HG03095 (cell line): ENCODE measurements around the gene SREK1IP1.
A peak's percentile ranks its signal among the peaks of the same experiment; 100 is the strongest.

ENCODE experiments used
- ATAC-seq: cut with Tn5 transposase; IDR thresholded peaks from one replicate; pipeline ENCODE4 v1.9.1; 2021; ENCODE audit warnings: moderate library complexity; ENCODE audit not compliant: unreplicated experiment

Gene SREK1IP1

DNA sequence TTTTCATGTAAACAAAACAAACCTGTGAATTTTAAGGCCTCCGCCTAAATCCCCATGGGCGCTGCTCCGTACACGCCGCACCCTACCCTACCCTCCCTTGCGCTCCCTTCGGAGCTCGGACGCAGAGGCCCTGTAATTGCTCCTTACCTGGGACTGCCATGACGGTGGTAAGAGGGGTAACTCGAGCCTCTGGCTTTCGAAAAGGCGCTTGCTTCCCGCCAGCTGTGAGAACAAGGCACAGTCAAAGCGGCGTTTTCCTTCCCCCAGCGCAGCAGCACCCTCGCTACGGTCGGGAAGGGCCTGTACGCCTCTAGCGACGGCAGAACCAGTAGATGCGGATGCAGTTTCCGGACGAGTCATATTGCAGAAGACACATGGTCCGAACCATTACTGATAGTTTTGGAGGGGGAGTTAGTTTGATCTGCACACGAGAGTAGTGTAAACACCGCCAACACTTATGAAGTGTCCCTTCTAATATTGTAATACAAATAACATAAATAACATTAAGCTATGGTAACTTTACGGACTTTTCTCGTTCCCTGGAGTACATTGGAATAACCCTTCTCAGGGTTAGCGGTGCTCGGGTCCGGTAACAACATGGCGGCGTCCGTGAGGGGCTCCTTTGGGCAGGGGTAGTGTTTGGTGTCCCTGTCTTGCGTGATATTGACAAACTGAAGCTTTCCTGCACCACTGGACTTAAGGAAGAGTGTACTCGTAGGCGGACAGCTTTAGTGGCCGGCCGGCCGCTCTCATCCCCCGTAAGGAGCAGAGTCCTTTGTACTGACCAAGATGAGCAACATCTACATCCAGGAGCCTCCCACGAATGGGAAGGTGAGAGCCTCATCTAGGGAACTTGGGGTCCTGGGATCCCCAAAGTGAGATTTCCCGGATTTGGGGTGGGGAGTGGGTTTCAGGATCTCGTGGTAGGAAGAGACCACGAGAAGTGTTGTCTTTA lies at the start of gene SREK1IP1, which contains the start of gene CWC27:
Gene SREK1IP1, minus strand, starts transcription at position 334 of the 955 bp plus-strand sequence. Its CDS starts 174 bp downstream, at position 160.
Gene CWC27, plus strand, starts transcription at position 573 of the 955 bp plus-strand sequence. Its CDS starts 217 bp downstream, at position 790.
- peak; percentile 97 for ATAC-seq

DNA sequence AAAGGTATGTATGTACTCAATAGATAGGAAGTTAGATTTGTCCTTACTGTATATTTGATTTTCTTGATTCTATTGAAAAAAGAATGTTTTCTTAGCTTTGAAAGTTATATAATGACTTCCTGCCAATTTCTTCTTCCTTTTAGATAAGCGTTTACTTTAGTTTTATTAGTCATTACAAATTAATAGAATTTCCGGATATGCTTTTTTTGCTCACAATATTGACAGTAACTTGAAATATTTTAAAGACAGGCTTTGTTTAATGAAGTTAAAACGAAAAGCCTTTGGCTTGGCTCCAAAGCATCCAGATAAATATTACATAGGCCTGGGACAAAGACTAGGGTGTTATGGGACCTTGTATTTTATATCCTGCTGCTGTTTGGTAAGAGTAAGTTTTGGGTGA lies 49.8 kb upstream of the SREK1IP1 start:
- ATAC-seq: no peak

DNA sequence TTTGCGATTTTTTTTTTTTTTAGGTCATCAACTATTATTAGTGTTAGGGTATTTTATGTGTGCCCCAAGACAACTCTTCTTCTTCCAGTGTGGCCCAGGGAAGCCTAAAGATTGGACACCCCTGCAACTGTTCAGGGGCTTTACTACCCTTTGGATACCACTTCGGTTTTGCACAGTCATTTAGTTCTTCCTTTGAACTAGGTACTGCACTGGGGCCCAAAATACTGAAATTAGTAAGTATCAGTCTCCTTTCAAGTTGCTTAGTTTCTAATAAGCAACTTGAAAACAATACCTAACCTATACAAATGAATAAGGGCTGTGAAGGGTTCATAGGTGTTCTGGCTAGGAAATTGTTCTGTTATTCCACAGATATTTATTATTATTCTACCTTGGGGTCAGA lies 45.6 kb upstream of the SREK1IP1 start:
- ATAC-seq: peak; percentile 94

DNA sequence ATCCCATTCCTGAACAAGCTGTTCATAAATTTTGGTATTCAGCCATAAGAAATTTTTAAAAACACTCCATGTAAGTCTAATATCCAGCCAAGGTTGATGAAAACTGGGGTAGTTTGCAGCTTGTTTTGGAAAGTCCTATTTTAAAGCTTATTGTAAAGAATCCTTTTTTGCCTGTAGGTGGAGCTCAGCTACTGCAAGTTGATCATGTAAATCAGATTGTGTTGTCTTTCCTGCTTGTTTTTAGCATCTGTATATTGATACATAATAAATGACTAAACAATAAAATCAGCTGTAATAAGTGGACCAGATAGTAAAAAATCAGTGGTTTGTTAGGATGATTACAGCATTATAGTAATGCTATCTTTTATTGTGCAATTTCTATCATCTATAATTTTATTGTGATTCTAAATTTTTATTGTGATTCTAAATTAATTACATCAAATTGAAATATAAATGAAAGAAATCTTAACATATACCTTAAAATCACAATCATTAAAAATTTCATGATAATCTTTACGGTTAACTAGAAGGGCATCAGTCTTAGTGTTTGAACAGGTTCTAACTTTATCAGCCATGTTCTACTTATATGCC lies 42.7 kb upstream of the SREK1IP1 start:
- no peak for ATAC-seq

DNA sequence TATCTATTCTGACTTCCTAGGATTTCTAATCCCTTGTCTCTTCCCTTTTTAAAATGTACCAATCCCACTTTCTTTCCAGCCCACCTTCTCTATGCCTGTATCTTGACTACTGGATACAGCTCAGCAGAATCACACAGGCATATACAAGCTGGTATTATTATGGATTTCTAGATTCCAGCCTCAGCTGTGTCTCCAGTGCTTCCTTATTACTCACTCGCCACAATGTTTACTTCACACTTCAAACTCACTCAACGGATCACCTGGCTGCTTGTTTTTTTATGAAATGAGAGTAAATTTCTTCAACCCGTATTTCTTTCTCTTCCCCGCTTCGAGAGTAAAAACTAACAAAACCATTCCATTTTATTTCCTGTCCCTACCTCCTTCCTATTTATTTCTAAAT lies 39.0 kb upstream of the SREK1IP1 start:
- ATAC-seq: no peak

DNA sequence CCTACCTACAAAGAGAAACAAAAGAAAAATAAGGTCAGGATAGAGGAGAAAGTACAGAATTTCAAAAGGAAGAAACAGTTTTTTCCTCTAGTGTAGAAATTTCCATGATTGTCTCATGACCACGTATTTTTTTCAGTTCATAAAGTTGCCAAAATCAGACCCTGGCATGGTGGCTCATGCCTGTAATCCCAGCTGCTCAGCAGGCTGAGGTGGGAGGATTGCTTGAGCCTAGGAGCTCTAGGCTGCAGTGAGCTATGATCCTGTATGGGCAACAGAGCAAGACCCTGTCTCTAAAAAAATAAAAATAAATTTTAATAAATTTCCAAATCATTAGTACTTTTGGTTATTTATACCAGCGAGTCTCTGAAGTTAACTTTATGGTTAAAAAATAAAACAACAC lies 38.0 kb upstream of the SREK1IP1 start:
- ATAC-seq: no peak

DNA sequence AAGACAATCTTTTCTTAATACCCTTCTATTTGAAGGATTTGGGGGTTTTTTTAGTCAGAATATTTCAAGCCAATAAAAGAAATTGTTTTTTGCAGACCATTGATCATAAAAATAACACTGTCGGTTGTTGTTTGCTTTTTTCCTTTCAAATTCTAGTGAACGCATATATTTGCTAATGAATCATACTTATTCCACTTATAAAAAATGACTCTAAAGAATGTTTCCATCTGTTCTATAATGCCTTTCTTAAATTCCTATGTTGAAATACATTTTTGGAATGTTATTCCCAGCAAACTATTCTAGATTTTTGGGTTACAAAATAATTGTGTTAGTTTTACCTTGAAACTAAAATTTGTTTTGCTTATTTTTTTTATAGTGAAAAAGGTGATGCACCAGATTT lies 32.4 kb upstream of the SREK1IP1 start:
- no peak for ATAC-seq

DNA sequence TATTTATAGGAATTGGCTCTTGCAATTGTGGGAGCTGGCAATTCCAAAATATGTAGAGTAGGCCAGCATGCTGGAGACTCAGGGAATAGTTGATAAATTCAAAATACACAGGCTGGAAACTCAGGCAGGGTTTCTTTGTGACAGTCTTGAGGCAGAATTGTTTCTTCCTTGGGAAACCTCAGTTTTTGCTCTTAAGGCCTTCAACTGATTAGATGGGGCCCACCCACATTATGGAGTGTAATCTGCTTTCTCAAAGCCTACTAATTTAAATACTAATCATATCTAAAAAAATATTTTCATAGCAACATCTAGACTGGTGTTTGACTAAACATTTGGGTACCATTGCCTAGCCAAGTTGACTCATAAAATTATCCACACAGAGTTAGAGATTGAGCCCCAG lies 27.8 kb upstream of the SREK1IP1 start:
- no peak for ATAC-seq

DNA sequence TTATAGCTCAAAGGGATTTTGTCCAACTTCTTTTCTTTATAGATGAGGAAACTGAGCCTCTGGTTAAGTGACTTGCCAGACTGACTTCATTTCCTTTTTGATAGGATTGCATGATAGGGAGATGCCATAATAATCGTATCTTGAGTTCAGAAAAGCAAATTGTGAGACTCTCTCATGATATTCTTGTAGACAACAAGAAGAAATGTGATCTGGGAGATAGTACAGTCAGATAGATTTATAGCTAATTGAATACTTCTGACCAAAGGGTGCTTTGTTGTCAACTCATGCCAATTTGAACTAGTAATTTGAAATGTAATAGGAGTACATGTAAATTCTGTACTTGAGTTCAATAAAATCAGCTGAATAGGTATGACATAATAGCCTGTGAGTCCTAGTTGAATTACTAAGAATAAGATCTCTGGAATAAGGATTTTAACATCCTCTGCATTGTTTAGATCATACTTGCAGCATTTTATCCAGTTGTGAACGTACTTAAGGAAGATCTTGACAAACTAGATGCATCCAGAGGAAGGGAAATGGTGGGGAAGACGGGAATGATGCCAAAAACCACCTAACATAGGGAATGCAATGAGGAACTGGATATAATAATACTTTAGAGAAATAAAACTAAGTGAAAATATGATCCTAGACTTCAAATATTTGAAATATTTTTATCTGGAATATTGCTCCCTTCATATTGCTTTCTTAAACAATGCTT lies 25.7 kb upstream of the SREK1IP1 start:
- no peak for ATAC-seq

DNA sequence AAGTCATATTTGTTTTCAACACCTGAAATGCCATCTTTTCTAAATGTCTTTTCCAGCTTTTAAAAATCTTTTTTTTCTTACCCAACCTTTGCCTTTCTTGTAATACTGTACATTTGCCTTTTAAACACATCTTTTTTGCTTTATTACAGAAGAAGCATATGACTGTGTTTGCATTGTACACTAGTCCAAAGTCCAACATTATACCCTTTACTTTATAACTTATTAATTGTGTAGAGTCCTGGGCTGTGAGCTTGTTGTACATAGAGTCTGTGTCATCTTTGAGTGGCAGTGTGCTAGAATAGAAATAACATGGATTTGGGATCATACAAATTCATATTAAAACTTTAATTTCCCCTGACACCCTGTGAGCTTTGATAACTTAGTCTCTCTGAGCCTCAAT lies 24.0 kb upstream of the SREK1IP1 start:
- ATAC-seq: no peak

DNA sequence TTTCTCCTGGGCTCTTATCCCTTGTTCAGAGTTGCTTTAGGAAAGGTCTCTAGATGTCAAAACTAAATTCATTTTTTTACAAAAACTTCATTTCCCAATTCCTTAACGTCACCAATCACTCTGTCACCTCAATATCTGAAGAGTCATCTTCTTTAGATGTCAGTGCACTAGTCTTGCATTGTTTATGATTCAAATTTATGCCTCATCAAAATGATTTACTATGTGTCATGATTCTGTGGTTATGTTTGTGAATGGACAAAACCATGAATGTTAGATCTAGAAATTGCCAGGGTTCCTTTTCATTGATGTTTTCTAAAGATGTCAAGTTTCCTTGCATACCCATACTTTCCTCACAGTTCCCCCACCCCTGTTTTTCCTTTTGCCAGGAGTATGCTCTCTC lies 21.7 kb upstream of the SREK1IP1 start:
- no peak for ATAC-seq

DNA sequence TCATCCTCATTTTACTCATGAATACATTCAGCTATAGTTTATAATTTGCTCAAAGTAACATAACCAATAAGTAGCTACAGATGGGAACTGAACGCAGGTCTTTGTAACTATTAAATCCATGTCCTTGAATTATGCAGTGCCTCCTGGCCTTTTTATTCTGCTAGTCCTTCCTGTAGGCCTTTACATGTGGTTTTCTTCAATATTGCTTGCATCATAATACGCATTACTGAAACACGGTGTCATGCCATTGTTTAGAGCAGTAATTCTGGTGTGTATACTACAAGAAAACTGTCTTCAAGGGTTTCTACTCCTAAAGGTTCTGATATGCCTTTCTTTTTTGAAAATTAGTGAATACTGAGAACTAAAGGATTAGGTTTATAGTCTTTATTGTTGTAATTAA lies 21.0 kb upstream of the SREK1IP1 start:
- no peak for ATAC-seq

DNA sequence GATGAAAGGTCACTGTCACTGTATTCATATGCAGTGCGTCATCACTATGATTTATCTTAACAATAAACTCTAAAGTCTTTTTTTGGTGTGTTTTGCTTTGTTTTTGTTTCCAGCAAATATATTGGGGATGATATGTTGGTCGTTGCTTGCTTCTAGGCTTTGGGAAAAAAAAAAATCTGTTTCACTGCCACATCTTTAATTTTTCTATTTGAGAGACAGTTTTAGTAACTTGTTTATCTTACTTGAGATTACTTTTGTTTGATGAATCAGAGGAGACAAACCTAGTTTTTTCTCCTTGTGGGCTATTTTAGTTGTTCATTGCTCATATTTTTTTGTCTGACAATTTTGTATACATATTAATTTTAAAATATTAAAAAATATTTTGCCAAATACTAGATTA lies 19.7 kb upstream of the SREK1IP1 start:
- no peak for ATAC-seq

DNA sequence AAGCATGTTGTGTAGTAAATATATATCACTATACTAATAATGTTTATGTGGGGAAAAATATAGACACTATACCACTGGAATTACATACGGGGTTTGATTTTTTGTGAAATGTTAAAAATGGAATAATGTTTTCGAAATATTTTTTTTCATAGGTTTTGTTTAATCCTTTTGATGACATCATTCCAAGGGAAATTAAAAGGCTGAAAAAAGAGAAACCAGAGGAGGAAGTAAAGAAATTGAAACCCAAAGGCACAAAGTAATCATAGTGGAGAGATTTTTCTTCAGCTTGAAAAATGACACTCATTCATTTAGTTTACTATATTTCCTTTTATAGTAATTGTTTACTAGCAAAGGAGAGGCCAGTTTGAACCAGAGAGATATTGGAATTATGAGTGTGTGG lies 17.9 kb upstream of the SREK1IP1 start:
- no peak for ATAC-seq

DNA sequence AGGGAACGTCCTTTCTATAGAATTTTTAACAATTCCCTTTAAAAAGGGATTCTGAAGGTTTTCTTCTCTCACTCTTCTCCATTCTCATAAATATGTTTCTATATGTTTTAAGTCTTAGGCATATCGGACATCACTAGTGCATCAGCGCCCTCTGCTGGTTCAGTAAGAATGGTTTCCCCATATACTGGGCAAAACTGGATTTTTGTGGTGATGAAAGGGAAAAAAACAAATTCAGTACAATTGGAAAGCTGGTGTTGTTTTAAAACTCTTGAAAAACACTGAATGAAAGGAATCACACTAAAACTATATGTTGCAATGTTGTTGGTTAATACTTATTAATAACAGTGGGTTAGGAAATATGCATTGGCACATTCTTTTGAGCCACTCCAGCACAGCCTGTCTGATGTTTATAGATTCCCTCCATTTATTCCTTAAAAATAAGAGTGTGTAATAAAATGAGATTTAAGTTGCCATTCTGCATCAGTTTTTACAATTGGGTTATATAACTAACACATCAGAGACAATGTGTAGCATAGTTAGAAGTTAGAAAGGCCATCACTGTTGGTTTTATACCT lies 16.0 kb upstream of the SREK1IP1 start:
- ATAC-seq: peak; percentile 83

DNA sequence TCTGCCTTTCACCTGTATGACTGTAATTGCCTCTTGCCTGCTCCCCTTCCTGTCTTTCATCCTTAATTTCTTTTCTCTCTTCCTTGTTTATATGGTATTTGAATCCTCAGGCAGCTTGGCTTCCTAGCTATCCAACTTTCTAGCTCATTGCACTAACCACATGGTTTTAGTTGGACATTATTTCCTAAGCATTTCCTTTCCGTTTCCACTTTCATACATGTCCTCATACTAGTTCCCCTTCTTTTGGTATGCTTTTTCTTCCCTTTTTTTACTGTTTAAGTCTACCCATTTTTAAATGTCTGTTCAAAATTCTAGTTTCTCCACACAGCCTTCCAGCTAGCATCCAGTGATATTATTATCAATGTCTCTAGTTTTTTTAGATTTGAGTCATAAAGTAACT lies 6.8 kb upstream of the SREK1IP1 start:
- no peak for ATAC-seq

DNA sequence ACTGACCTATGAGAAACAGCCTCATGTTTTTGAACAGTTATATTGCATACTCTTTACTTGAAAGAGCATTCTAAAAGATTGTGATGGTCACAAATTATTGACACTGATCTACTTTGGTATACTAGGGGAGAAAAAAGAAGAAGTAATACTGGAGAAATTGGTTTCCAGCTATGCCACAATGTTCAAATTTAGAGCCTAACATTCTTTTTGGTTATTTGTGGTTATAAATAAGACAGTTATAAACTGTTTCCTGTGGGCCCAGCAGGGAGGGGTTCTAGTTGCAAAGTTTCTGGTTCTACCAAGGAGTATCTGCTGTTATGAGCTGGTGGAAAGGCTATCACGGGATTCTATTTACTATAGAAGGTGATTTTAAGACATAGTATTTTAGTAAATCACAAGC lies 5.0 kb upstream of the SREK1IP1 start:
- peak; percentile 47 for ATAC-seq

DNA sequence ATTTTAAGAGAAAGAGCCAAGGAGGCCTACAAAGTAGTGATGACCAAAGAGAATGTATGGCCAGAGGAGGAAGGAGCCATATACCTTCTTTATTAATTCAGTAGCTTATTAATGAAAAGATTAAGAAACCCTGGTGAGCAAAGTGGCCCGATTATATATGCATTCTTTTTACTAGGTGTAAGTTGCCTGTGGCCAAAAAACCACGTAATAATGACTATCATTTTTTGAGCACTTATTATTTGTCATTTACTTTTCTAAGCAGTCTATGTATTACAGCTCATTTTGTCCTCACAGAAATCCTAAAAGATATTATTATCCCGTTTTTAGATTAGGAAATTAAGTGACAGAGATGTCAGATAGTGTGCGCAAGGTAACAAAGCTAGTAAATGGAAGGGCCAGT lies 3.2 kb upstream of the SREK1IP1 start:
- ATAC-seq: no peak

DNA sequence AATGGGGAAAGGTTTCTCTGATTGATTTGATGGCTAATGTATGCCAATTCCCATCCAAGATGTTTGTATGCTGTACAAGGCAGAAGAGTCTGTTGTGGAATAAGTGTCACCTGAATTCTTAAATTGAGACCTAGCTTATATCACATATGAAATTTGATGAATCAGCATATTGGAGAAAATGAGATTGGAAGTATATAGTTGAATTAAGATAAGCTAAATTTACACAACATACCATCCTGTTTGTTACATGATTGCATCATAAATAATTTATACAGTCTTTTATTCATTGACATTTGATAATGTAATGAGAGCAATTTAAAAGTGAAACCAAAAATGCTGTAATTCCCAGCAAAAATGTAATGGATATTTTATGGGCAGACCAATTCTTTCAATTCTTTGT lies 1.4 kb upstream of the SREK1IP1 start:
- ATAC-seq: no peak

DNA sequence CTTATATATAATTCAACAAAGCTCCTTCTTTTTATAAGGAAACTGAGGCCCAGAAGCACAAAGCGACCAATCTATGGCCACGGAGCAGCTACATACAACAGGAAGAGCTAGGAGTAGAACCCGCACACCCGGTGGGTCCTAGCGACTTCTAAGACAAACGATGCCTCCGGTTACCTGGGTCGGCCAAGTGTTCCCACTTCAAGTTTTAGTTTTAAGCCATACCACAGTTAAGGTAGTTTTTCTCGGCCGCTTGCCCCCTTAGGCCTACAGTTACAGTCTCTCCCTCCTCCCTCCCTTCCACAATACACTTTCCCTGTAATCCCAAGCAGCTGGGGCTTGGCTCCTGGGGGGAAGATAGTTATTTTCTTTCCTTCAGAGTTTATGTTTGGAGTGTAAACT lies 533 bp downstream of the SREK1IP1 start:
- ATAC-seq: peak; percentile 1

DNA sequence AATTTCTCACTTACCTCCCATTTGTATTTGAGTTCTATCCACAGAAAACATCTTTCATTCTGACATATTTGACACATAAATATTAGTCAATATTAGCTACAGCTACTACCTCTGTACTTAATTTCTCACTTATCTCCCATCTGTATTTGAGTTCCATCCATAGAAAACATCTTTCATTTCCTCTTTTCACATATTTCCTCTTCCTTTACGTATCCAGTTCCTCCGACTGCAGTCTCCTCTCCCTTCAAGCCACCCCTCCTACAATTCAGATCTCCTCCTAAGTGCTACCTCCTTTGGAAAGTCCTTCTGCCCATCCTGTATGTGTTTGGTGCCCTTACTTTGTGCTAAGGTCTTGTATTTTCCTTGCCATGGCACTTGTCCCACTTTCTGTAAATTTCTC lies 1.6 kb downstream of the SREK1IP1 start:
- ATAC-seq: no peak
